GM23248 (cell line): ENCODE results near the gene YTHDF1.
"Not testable (repeated sequence)": the region's sequence is repeated elsewhere in the genome, so short reads cannot be mapped to it uniquely, and the experiment has no call there.

ENCODE experiments used
- EZH2 ChIP-seq: fragments of 200-600 bp; sonication (generic); IDR thresholded peaks from 2 replicates; pipeline ENCODE4 v1.6.1; 2018; ENCODE audit warnings: antibody characterized with exemption, mild to moderate bottlenecking; ENCODE audit not compliant: insufficient read depth, poor library complexity, severe bottlenecking
- EZH2phosphoT487 ChIP-seq: fragments of 200-600 bp; sonication (generic); IDR thresholded peaks from 2 replicates; pipeline ENCODE4 v1.6.1; 2018; ENCODE audit warnings: antibody characterized with exemption, moderate library complexity, mild to moderate bottlenecking, low read depth; ENCODE audit not compliant: insufficient read depth

GRCh38 chr20:63157431-63157830, 58.5 kb downstream of the YTHDF1 start:
- not testable (repeated sequence) for TF ChIP-seq EZH2phosphoT487, EZH2
